A549 (cell line): ENCODE data around the gene CACTIN.
"Not testable (repeated sequence)": the region's sequence is repeated elsewhere in the genome, so short reads cannot be mapped to it uniquely, and the experiment has no call there.

Experiments used
- BHLHE40 ChIP-seq: IDR thresholded peaks from 2 replicates; pipeline ENCODE4 v1.6.1; 2012; ENCODE audit warnings: low read depth, low read length, inconsistent platforms
- CEBPB ChIP-seq, 2 experiments: fragments of >200 bp in 1 of 2; sonication (Bioruptor Twin) in 1 of 2; formaldehyde crosslinking in 1 of 2; IDR thresholded peaks; 2 replicates each; pipeline ENCODE4 v1.6.1; 2012 to 2016
- EP300 ChIP-seq, 2 experiments: fragments of >200 bp; sonication (Bioruptor Twin); formaldehyde crosslinking; IDR thresholded peaks; 2 replicates in 1 of 2; 3 replicates in 1 of 2; pipeline ENCODE4 v1.6.1; 2016 to 2017
- ESRRA ChIP-seq: fragments of 150-350 bp; IDR thresholded peaks from 2 replicates; pipeline ENCODE4 v1.6.1; 2014; ENCODE audit warnings: mild to moderate bottlenecking, low read length, borderline replicate concordance
- HDAC2 ChIP-seq: fragments of 200-600 bp; sonication (generic); IDR thresholded peaks from 2 replicates; pipeline ENCODE4 v1.6.1; 2016
- JUNB ChIP-seq: fragments of >200 bp; sonication (Bioruptor Twin); formaldehyde crosslinking; IDR thresholded peaks from 2 replicates; pipeline ENCODE4 v1.6.1; 2016
- MAFK ChIP-seq: fragments of 450-650 bp; IDR thresholded peaks from 2 replicates; pipeline ENCODE4 v1.6.1; 2014; ENCODE audit not compliant: partially characterized antibody
- MAZ ChIP-seq: fragments of 150-350 bp; IDR thresholded peaks from 2 replicates; pipeline ENCODE4 v1.6.1; 2014; ENCODE audit warnings: antibody characterized with exemption, low read depth, low read length, borderline replicate concordance
- SREBF2 ChIP-seq: fragments of 450-650 bp; IDR thresholded peaks from 2 replicates; pipeline ENCODE4 v1.6.1; 2014; ENCODE audit warnings: mild to moderate bottlenecking, moderate library complexity
- ZNF302 ChIP-seq: fragments of 250-450 bp; sonication (Bioruptor Pico); IDR thresholded peaks from 2 replicates; pipeline ENCODE4 v1.9.0; 2021; ENCODE audit warnings: inconsistent platforms, mild to moderate bottlenecking, moderate library complexity
- TF ChIP-seq, protein P1 (sequence below): fragments of >200 bp; sonication (Bioruptor Twin); formaldehyde crosslinking; IDR thresholded peaks from 3 replicates; pipeline ENCODE4 v1.5.1; 2016
- TF ChIP-seq, protein P2 (sequence below): IDR thresholded peaks from 2 replicates; pipeline ENCODE4 v1.6.1; 2012

GRCh38 chr19:3570042-3570441, 56.5 kb downstream of the CACTIN start:
- TF ChIP-seq, protein P1, sequence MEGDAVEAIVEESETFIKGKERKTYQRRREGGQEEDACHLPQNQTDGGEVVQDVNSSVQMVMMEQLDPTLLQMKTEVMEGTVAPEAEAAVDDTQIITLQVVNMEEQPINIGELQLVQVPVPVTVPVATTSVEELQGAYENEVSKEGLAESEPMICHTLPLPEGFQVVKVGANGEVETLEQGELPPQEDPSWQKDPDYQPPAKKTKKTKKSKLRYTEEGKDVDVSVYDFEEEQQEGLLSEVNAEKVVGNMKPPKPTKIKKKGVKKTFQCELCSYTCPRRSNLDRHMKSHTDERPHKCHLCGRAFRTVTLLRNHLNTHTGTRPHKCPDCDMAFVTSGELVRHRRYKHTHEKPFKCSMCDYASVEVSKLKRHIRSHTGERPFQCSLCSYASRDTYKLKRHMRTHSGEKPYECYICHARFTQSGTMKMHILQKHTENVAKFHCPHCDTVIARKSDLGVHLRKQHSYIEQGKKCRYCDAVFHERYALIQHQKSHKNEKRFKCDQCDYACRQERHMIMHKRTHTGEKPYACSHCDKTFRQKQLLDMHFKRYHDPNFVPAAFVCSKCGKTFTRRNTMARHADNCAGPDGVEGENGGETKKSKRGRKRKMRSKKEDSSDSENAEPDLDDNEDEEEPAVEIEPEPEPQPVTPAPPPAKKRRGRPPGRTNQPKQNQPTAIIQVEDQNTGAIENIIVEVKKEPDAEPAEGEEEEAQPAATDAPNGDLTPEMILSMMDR = not testable (repeated sequence)
- TF ChIP-seq, protein P2, sequence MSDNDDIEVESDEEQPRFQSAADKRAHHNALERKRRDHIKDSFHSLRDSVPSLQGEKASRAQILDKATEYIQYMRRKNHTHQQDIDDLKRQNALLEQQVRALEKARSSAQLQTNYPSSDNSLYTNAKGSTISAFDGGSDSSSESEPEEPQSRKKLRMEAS = not testable (repeated sequence)
- TF ChIP-seq BHLHE40; JUNB; ESRRA; EP300 (IDR thresholded peaks at IDR 0.05); HDAC2; MAFK; CEBPB (IDR thresholded peaks at IDR 0.05); SREBF2; ZNF302 (CRISPR knock-in tag); MAZ: not testable (repeated sequence)
